CD4-positive, alpha-beta T cell treated with Interleukin-4 for 4 hours (primary cell): ENCODE results near the gene BZW2.

ENCODE experiments used
- DNase-seq: peaks from one replicate; pipeline ENCODE4 v3.0.0-alpha.2; 2020

BZW2 gene

GRCh38 chr7:16726189-16726588 lies 80.2 kb downstream of the BZW2 start:
- no peak for DNase-seq

- DNase-seq: no peak
Observed at GRCh38 chr7:16727736-16728135, 81.8 kb downstream of the BZW2 start.

- no peak for DNase-seq
Observed at GRCh38 chr7:16728811-16729210, 82.8 kb downstream of the BZW2 start.

GRCh38 chr7:16729541-16729940 lies 83.6 kb downstream of the BZW2 start:
- DNase-seq: no peak

GRCh38 chr7:16730937-16731336 lies 85.0 kb downstream of the BZW2 start:
- DNase-seq: no peak

GRCh38 chr7:16732828-16733227 lies 86.8 kb downstream of the BZW2 start:
- DNase-seq: no peak

- no peak for DNase-seq
Observed at GRCh38 chr7:16734148-16734726, 88.3 kb downstream of the BZW2 start.

GRCh38 chr7:16735020-16735419 lies 89.0 kb downstream of the BZW2 start:
- DNase-seq: no peak

GRCh38 chr7:16738011-16738688 lies 92.2 kb downstream of the BZW2 start:
- DNase-seq: no peak

GRCh38 chr7:16739863-16740622 lies 94.1 kb downstream of the BZW2 start:
- no peak for DNase-seq

GRCh38 chr7:16740623-16740953 lies 94.6 kb downstream of the BZW2 start:
- no peak for DNase-seq

- no peak for DNase-seq
Observed at GRCh38 chr7:16740996-16741395, 95.0 kb downstream of the BZW2 start.

- DNase-seq: no peak
Observed at GRCh38 chr7:16741676-16742075, 95.7 kb downstream of the BZW2 start.

GRCh38 chr7:16742547-16742946 lies 96.6 kb downstream of the BZW2 start:
- no peak for DNase-seq

- no peak for DNase-seq
Observed at GRCh38 chr7:16743236-16743635, 97.3 kb downstream of the BZW2 start.

- no peak for DNase-seq
Observed at GRCh38 chr7:16744518-16745250, 98.7 kb downstream of the BZW2 start.

GRCh38 chr7:16745645-16746044 lies 99.7 kb downstream of the BZW2 start:
- DNase-seq: no peak

- DNase-seq: no peak
Observed at GRCh38 chr7:16747102-16747501, 101.1 kb downstream of the BZW2 start.

GRCh38 chr7:16753102-16753931 lies 107.3 kb downstream of the BZW2 start, which contains the start of gene TSPAN13:
Gene TSPAN13, plus strand, starts transcription at chr7:16753755. Its CDS starts 213 bp downstream, at chr7:16753968.
- DNase-seq: peak; percentile 25

GRCh38 chr7:16753932-16754855 lies 108.2 kb downstream of the BZW2 start:
- DNase-seq: no peak

GRCh38 chr7:16754856-16755317 lies 108.9 kb downstream of the BZW2 start:
- no peak for DNase-seq
